ENCODE data around the gene CYB561. TPM values are rescaled to one million over a fixed set of nuclear protein-coding genes. Genes with fewer than 3 reads are reported as not detected.

CYB561 gene
- total and polyA plus RNA-seq, 2 experiments from 2014 or later = 13.7 to 30.9 TPM

- TF ChIP-seq CTCF (conservative IDR thresholded peaks at IDR 0.05; ENCODE audit: low read depth in 2 of 2) (no peak), ETS1 (IDR thresholded peaks at IDR 0.05) (no peak), STAT1 (IDR thresholded peaks at IDR 0.05; ENCODE audit: unreplicated experiment) (no peak), ZNF331 (CRISPR knock-in tag; IDR thresholded peaks at IDR 0.05; ENCODE audit: low read depth) (no peak)
These were observed 43.2 kb upstream of the CYB561 start (continued) for GRCh38 chr17:63489291-63489690.

- Mint-ChIP-seq H3K9me3 (no peaks in the 10 kb centered on the region), H3K27me3 (ENCODE audit: insufficient read depth, low read depth, poor library complexity) (peaks cover 2% of the 10 kb centered on the region)
- TF ChIP-seq ZNF114 (CRISPR knock-in tag; IDR thresholded peaks at IDR 0.05) (no peak), ETS1 (IDR thresholded peaks at IDR 0.05) (no peak), POLR2AphosphoS5 (IDR thresholded peaks at IDR 0.05; ENCODE audit: low read depth) (no peak), EZH2 (IDR thresholded peaks at IDR 0.05; ENCODE audit: low read depth, unreplicated experiment) (no peak), CTCF (conservative IDR thresholded peaks at IDR 0.05; ENCODE audit: low read depth in 2 of 2) (no peak), STAT1 (IDR thresholded peaks at IDR 0.05; ENCODE audit: unreplicated experiment) (no peak), ZNF331 (CRISPR knock-in tag; IDR thresholded peaks at IDR 0.05; ENCODE audit: low read depth) (no peak), ZNF462 (CRISPR knock-in tag; IDR thresholded peaks at IDR 0.05) (no peak)
These were observed 42.7 kb upstream of the CYB561 start for GRCh38 chr17:63488851-63489250.

More at GRCh38 chr17:63488851-63489250, 42.7 kb upstream of the CYB561 start:
- Histone ChIP-seq H4K20me1 (replicated peaks; ENCODE audit: insufficient read depth) (no peaks in the 10 kb centered on the region), H3K4me1 (ENCODE audit: insufficient read depth) (no peaks in the 10 kb centered on the region), H2AFZ (no peak overlapping the region), H3K4me2 (no peak overlapping the region), H3K9me2 (ENCODE audit: insufficient read depth) (no peaks in the 10 kb centered on the region), H3F3A (replicated peaks; ENCODE audit: low read depth) (no peaks in the 10 kb centered on the region), H3K27ac (ENCODE audit: low read depth) (no peak overlapping the region), H3K4me3 (no peak overlapping the region), H3K79me2 (replicated peaks; ENCODE audit: insufficient read depth) (no peaks in the 10 kb centered on the region), H3K27me3 (ENCODE audit: insufficient read depth) (no peaks in the 10 kb centered on the region), H3K36me3 (ENCODE audit: insufficient read depth) (no peaks in the 10 kb centered on the region)
- ATAC-seq (no peak), DNase-seq (ENCODE audit: low spot score) (no peak)
- Mint-ChIP-seq H3K36me3 (ENCODE audit: low read depth) (no peaks in the 10 kb centered on the region; the same call in 2 of the 3 replicates), H3K4me3 (no peak overlapping the region), H3K27ac (no peak overlapping the region), H3K4me1 (peaks cover 4% of the 10 kb centered on the region; the same call in 1 of the 3 replicates)

Measured in GM23338 (cell line).